Suppressor macrophage treated with lipopolysaccharide for 1 hour (primary cell): ENCODE data around the gene ABCA10.
A peak's percentile ranks its signal among the peaks of the same experiment; 100 is the strongest.

Source experiments
- DNase-seq, 3 donors: peaks; one replicate each; pipeline ENCODE4 v3.0.0-alpha.2; 2020 to 2022

ABCA10 gene

DNA sequence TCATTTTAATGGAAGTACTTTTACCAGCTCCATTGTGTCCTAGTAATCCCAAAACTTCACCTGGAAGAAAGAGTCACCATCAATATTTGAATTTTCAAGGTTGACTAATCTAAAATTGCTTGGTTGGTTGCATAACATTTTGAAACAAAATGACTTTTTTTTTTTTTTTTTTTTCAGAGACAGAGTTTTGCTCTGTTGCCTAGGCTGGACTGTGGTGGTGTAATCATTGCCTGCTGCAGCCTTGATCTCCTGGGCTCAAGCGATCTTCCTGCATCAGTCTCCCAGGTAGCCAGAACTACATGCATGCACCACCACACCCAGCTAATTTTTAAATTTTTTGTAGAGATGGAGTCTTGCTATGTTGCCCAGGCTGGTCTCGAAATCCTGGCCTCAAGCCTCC, 74.4 kb downstream of the ABCA10 start:
- DNase-seq = no peak

GRCh38 chr17:69150333-69150732, 78.3 kb downstream of the ABCA10 start:
- DNase-seq = no peak

DNA sequence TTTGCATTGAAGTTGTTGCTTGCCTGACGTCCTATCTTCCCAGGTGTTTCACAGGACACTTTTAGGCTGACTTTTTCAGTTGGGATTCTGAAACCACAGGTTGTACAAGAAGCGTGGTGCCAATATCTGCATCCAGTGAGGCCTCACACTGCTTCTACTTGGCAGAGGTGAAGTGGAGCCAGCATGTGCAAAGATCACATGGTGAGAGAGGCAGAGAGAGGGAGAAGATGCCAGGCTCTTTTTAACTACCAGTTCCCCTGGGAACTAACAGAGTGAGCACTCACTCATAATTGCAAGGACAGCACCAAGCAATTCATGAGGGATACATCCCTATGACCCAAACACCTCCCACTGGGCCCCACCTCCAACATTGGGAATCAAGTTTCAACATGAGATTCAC, 81.2 kb downstream of the ABCA10 start:
- DNase-seq = no peak

- peak; percentile 31 to 78 (median 77) for DNase-seq
Observed at GRCh38 chr17:69144331-69145255, 84.0 kb downstream of the ABCA10 start.

DNA sequence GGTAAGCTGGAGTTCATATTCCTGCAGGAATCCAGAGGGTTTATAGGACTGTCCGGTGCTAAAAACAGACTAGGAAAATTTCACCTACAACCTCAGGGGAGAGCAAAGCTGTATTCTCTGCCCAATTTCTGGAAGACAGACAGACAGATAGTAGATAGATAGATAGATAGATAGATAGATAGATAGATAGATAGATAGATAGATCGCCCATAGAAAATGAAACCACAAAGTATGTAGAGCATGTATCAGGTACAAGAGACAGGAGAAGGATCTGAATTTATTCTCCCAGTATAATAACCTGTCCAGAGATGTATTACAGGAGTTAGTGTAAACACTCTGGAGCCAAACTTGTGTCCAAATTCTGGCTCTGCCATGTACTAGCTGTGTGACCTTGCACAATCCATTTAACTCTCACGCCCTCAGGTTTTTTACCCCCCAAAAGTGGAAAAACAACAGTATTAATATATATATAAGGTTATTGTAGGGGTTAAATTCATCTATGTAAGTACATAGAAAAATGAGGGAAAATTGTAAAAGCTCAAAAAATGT, 84.9 kb downstream of the ABCA10 start:
- no peak for DNase-seq

- peak; percentile 52 to 82 (median 70) for DNase-seq
Observed at GRCh38 chr17:69143151-69143550, 85.5 kb downstream of the ABCA10 start.

GRCh38 chr17:69142175-69142802, 86.3 kb downstream of the ABCA10 start:
- DNase-seq = no peak

DNA sequence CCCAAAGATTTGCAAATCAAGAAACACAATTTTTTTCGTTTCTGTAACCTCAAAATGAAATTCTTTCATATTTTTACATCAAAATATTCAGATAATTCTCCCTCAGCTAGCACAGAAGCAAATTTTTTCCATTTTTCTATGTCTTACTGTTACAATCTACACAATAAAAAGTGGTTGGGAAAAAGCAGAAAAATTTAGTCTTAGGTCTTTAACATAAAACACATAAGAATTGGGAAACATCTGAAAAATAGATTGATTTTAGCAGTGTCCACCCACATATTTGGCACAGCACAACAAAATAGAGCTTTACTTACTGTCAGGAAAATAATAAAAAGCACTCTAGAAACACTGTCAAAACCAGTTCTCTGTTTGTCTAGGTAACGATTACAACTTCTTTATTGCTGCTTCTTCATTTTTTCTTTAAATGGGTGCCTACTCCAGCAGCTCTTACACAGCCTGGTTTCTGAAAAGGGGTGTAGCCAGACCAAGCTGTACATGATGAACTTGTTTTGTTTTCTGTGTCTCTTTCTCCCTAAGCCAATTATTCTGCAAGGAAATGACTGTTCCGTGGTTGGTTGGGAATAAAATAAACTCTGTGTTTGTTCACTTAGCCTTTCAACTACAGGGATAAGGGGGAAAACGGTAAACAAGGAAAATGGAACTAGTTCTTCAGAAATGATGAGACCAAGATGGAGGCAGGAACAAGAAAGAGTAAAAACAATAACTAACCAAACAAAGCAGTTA, 87.0 kb downstream of the ABCA10 start, which contains the start of gene ABCA6:
ABCA6 (minus strand) TSS at position 465 of the 744 bp plus-strand sequence. CDS start 1,192 bp downstream, outside the sequence.
- no peak for DNase-seq

DNA sequence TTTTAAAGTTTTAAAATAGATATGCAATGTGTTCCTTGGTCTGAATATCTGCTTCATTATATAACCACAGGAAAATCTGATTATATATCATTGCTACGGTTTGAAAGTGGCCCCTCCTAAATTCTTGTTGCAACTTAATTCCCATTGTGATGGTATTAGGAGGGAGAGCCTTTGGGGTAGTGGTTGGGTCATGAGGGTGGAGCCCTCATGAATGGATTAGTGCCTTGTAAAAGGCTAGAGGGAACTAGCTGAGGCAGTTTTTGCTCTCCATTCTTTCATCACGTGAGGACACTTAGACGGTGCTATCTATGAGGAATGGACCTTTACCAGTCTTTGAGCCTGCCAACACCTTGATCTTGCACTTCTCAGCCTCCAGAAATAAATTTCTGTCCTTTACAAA, 94.5 kb downstream of the ABCA10 start:
- no peak for DNase-seq

- no peak for DNase-seq
Observed at GRCh38 chr17:69130627-69131296, 97.9 kb downstream of the ABCA10 start.

DNA sequence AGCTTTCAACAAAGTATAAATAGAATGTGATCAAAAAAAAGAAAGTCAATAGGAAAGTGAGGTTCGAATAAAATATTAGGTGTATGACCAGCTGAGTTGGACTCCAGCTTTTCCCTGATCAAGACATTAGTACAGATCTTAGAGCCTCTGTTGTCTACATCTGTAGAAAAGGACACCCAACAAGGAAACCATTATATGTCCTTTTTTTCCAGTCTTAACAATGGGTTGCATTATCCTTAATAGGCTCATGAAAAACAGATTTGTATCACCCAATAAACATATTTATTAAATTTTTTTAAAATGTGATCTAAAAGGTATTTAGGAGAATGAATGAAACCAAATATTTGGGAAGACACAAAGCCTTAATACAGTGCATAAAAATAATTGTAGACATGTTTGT, 105.0 kb downstream of the ABCA10 start:
- DNase-seq = no peak

- DNase-seq = no peak
Observed at GRCh38 chr17:69122065-69122464, 106.6 kb downstream of the ABCA10 start.

- DNase-seq = peak in 2 of 3 donors; percentile 79 to 81
Observed at GRCh38 chr17:69117855-69118784, 110.5 kb downstream of the ABCA10 start.

GRCh38 chr17:69111794-69112193, 116.8 kb downstream of the ABCA10 start:
- DNase-seq = no peak

DNA sequence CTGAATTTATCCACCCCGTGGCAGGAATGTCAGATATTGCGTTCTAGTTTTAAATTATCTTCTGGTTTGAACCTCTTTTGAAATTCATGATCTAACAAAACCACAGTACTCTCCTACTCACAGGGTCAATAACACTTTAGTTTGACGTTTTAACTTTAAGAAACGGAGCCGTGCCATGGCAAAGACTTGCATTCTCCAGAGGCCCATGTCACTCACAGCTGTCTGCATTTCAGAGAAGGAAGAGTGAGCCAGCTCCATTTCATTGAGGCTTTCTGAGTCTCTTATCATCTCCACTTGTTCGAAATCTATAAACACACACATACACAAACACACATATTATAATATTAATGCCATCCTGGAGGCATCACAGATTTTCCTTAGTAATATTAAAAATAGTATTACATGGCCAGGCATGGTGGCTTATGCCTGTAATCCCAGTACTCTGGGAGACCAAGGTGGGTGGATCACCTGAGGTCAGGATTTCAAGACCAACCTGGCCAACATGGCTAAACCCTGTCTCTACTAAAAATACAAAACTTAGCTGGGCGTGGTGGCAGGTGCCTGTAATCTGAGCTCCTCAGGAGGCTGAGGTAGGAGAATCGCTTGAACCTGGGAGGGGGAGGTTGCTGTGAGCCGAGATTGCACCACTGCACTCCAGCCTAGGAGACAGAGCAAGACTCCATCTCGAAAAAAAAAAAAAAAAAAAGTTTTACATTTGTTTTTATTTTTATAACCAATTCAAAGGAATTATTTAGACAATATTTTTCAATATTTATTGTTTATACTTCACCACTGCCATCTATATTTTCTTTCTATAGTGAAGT, 122.5 kb downstream of the ABCA10 start:
- DNase-seq = no peak

DNA sequence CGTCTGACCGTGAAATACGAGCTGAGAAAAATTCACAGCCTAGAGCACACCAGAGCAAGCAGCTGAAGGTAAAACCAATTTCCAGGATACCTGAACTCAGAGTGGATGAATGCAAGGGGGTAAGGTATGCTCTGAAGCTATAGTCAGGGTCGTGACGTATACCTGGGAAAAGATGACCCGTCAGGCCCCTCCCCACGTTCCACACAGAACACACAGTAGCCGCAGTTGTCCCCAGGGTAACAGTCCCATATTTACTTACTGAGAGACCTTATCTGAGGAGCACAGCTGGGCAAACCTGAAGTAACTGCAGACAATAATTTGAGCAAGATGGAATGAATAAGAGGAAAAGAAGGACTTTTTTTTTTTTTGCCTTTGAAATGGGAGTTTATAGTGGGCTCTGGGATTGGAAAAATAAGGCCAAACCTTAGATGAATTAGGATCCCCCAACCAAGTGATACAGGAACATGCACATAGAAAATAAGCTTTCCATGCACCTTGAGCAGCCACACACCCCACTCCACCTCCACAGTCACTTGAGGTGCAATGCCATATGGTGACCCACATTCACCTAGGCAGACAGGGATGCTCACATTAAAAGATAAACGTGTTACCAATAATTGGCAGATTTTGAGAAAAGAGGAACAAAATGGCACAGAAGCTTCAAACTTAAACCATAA, 124.9 kb downstream of the ABCA10 start:
- no peak for DNase-seq

DNA sequence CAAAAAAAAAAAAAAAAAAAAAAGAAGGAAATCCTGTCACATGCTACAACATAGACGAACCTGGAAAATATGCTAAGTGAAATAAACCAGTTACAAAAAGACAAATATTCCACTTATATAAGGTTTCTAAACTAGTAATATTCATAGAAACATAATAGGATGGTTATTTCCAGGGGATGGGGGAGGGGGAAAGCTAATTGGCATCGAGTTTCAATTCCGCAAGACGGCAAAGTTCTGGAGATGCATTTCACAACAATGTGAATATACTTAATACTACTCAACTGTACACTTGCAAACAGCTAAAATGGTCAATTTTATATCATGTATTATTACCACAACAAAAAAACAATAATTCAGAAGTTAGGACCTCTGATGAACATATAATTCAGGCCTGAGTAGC, 130.0 kb downstream of the ABCA10 start:
- DNase-seq = peak; percentile 47 to 62 (median 54)
